HepG2 (cell line): Measurements from ENCODE around the gene PRKG1. TPM values are rescaled to one million over a fixed set of nuclear protein-coding genes. Genes with fewer than 3 reads are reported as not detected.
A peak's percentile ranks its signal among the peaks of the same experiment; 100 is the strongest.

Source experiments
- ATAC-seq: fragments of 200-7000 bp; cut with Tn5 transposase; 3 replicates; pipeline ENCODE4 v1.9.1; 2020; ENCODE audit warnings: mild to moderate bottlenecking, moderate library complexity
- BruUV-seq: library from RNA; stranded (reverse); fragments of 400-500 nt; replicated peaks from 2 replicates; lab custom pipeline; 2021; lab: Mats Ljungman, UMichigan
- CTCF ChIA-PET: fragments of 300-600 bp; formaldehyde crosslinking; extraction: SDS; loops from one replicate; lab custom pipeline; 2021; ENCODE audit warnings: low total read pairs, inconsistent platforms, low intra/inter-chr PET ratio; lab: Yijun Ruan, JAX
- POLR2A ChIA-PET: fragments of 350-600 bp; sonication (Branson Sonifier 250); formaldehyde crosslinking; loops from one replicate; lab custom pipeline; 2020; ENCODE audit warnings: antibody characterized with exemption, inconsistent platforms; lab: Yijun Ruan, JAX
- DNase-seq: peaks from one replicate; pipeline ENCODE4 v3.0.0-alpha.2; 2015; ENCODE audit warnings: low spot score
- FAIRE-seq: peaks from 3 replicates; lab custom pipeline; 2011; peaks lifted over from hg19 to GRCh38; lab: Jason Lieb, UNC
- H2AFZ ChIP-seq: one replicate; pipeline ENCODE4 v1.6.1; 2011; ENCODE audit warnings: low read length, inconsistent platforms
- H3K27ac ChIP-seq: fragments of 300-600 bp; 3 replicates; pipeline ENCODE4 v1.8.0; 2011; ENCODE audit warnings: mixed run types, mild to moderate bottlenecking, mixed read lengths, low read length, inconsistent platforms; ENCODE audit not compliant: insufficient read depth; ENCODE audit errors: extremely low read length
- H3K27me3 ChIP-seq, 2 experiments: fragments of 200-600 bp in 1 of 2; 2 replicates in 1 of 2; 3 replicates in 1 of 2; pipeline versions ENCODE4 v1.6.0 to v1.8.0; 2011; ENCODE audit warnings: low read length in 2 of 2, mild to moderate bottlenecking in 2 of 2, moderate library complexity in 2 of 2, inconsistent platforms in 1 of 2; ENCODE audit not compliant: insufficient read depth in 2 of 2, control insufficient read depth in 1 of 2
- H3K36me3 ChIP-seq, 2 experiments: fragments of 200-600 bp in 1 of 2; replicated peaks in 1 of 2; 2 replicates in 1 of 2; 3 replicates in 1 of 2; pipeline versions ENCODE4 v1.5.1 to v1.8.0; 2011; ENCODE audit warnings: low read length in 2 of 2, inconsistent platforms in 1 of 2; ENCODE audit not compliant: insufficient read depth in 2 of 2, control insufficient read depth in 1 of 2
- H3K4me1 ChIP-seq: 2 replicates; pipeline ENCODE4 v1.5.1; 2012; ENCODE audit warnings: low read length, inconsistent platforms; ENCODE audit not compliant: insufficient read depth
- H3K4me2 ChIP-seq: 2 replicates; pipeline ENCODE4 v1.6.0; 2011; ENCODE audit warnings: low read depth, low read length, inconsistent platforms
- H3K4me3 ChIP-seq, 3 experiments: fragments of 200-600 bp in 1 of 3; sonication (generic), shearing (Covaris generic) in 1 of 3; replicated peaks in 1 of 3; 2 replicates each; pipeline ENCODE4 v1.5.1; 2011 to 2016; ENCODE audit warnings: low read length in 3 of 3, inconsistent platforms in 2 of 3, low read depth in 2 of 3, mild to moderate bottlenecking in 2 of 3, control low read depth in 1 of 3, mixed read lengths in 1 of 3; ENCODE audit not compliant: insufficient read depth in 1 of 3
- H3K79me2 ChIP-seq: one replicate; pipeline ENCODE4 v1.6.1; 2011; ENCODE audit warnings: low read length, inconsistent platforms; ENCODE audit not compliant: insufficient read depth
- H3K9ac ChIP-seq: 2 replicates; pipeline ENCODE4 v1.6.0; 2011; ENCODE audit warnings: mild to moderate bottlenecking, low read depth, low read length, inconsistent platforms; ENCODE audit not compliant: insufficient read depth
- H3K9me3 ChIP-seq: 2 replicates; pipeline ENCODE4 v1.5.1; 2012; ENCODE audit warnings: mild to moderate bottlenecking, low read length
- H4K20me1 ChIP-seq: 2 replicates; pipeline ENCODE4 v1.6.0; 2011; ENCODE audit warnings: inconsistent platforms, mild to moderate bottlenecking, low read length, moderate library complexity; ENCODE audit not compliant: insufficient read depth
- CTCF ChIP-seq: sonication (generic); formaldehyde crosslinking; IDR thresholded peaks from 2 replicates; pipeline ENCODE4 v1.5.0; 2020; ENCODE audit warnings: mild to moderate bottlenecking, missing genetic modification reagents, moderate library complexity
- MBNL3 ChIP-seq: fragments of 250-450 bp; sonication (Bioruptor Pico); conservative IDR thresholded peaks from 2 replicates; pipeline ENCODE4 v1.8.0; 2022; ENCODE audit warnings: mild to moderate bottlenecking, inconsistent platforms
- RAD21 ChIP-seq: fragments of 450-650 bp; formaldehyde crosslinking; IDR thresholded peaks from 2 replicates; pipeline ENCODE4 v1.5.0; 2020; ENCODE audit warnings: mild to moderate bottlenecking
- SMC3 ChIP-seq: IDR thresholded peaks from 2 replicates; pipeline ENCODE4 v1.6.1; 2011; ENCODE audit warnings: low read length, improper control_type of control experiment
- SRSF4 ChIP-seq: fragments of 200-400 bp; formaldehyde crosslinking; IDR thresholded peaks from one replicate; pipeline ENCODE4 v1.6.1; 2018; ENCODE audit warnings: mild to moderate bottlenecking, low read depth, low read length, moderate library complexity; ENCODE audit not compliant: poor library complexity, severe bottlenecking
- STAG1 ChIP-seq: sonication (generic); formaldehyde crosslinking; IDR thresholded peaks from 2 replicates; pipeline ENCODE4 v1.4.0; 2020; ENCODE audit warnings: missing genetic modification reagents
- ZNF354B ChIP-seq: sonication (generic); formaldehyde crosslinking; IDR thresholded peaks from 2 replicates; pipeline ENCODE4 v1.8.0; 2022; ENCODE audit warnings: mild to moderate bottlenecking, missing genetic modification reagents
- in situ Hi-C: cut with HindIII; loops from 2 replicates; pipeline ENCODE4 v1.10.0; 2017; ENCODE audit warnings: low pct_unique_long_range_greater_than_20kb; ENCODE audit not compliant: extremely low pct_ligation_motif_present
- intact Hi-C: fragments of 100-400 bp; cut with micrococcal nuclease; formaldehyde crosslinking; loops from one replicate; pipeline ENCODE4 v1.10.0; 2022; ENCODE audit not compliant: unreplicated experiment
- polyA plus RNA-seq, 8 experiments: library from polyadenylated mRNA; depleted of rRNA in 3 of 8; stranded (reverse) in 7 of 8; unstranded in 1 of 8; fragments of >200 nt; fragmentation: Illumina TruSeq in 4 of 8; extraction: Trizol in 4 of 8; gene quantifications; 2 replicates each; pipeline versions ENCODE4 v1.2.1 to v1.2.3, GENCODE V29; 2011 to 2016; ENCODE audit warnings: low read depth in 4 of 8, missing spikeins in 1 of 8, mixed read lengths in 1 of 8; ENCODE audit not compliant: insufficient read depth in 1 of 8
- total RNA-seq, 5 experiments: library from RNA; depleted of rRNA; stranded (reverse); fragments of >200 nt; fragmentation: Illumina TruSeq; extraction: Trizol; gene quantifications; 2 replicates each; pipeline ENCODE4 v1.2.3, GENCODE V29; 2016; ENCODE audit warnings: low read depth in 1 of 5

Gene PRKG1
- total and polyA plus RNA-seq, 2 of the 13 experiments (the other 11 are each of a cell fraction or from before 2014, with no cell fraction given): 0.01 TPM; not detected in 1

GRCh38 chr10:52215745-52216361, 1141.6 kb downstream of the PRKG1 start:
- TF ChIP-seq SMC3 (peak; percentile 72), STAG1 (CRISPR knock-in tag) (peak; percentile 94), RAD21 (CRISPR knock-in tag) (peak; percentile 63; the same call in 1 of the 2 replicates), MBNL3 (no peak), SRSF4 (no peak), ZNF354B (CRISPR knock-in tag) (no peak), CTCF (CRISPR knock-in tag) (peak; percentile 89)
- no peak overlapping the region for H3K27ac ChIP-seq
- no TSS peak for BruUV-seq
- H2AFZ ChIP-seq: no peak overlapping the region
- no peak overlapping the region for H3K4me3 ChIP-seq
- DNase-seq (peak; percentile 65), FAIRE-seq (peak; percentile 62), ATAC-seq (peak; percentile 71)
- ChIA-PET CTCF (interaction anchor here (1.4 to 2.8 kb wide), 2 partner anchors 92 to 1152 kb away, joined by 7 to 20 read pairs; no protein-coding TSS in a partner anchor), POLR2A (no interaction called here)
- H3K4me2 ChIP-seq: no peak overlapping the region
- H3K36me3 ChIP-seq: no peaks in the 10 kb centered on the region
- peaks cover 19% of the 10 kb centered on the region for H3K4me1 ChIP-seq
- in situ Hi-C loops: loop anchor here (25.0 kb wide), 2 partner anchors 829 to 1204 kb away; no protein-coding TSS in a partner anchor
- H3K79me2 ChIP-seq: no peaks in the 10 kb centered on the region
- H4K20me1 ChIP-seq: no peaks in the 10 kb centered on the region
- no peaks in the 10 kb centered on the region for H3K27me3 ChIP-seq
- intact Hi-C loops: loop anchor here (1.0 kb wide), 6 partner anchors 92 to 1153 kb away; no protein-coding TSS in a partner anchor
- no peak overlapping the region for H3K9ac ChIP-seq
- H3K9me3 ChIP-seq: no peaks in the 10 kb centered on the region
